ENCODE measurements around the gene HCN1. TPM values are rescaled to one million over a fixed set of nuclear protein-coding genes. Genes with fewer than 3 reads are reported as not detected.
"Not testable (repeated sequence)": the region's sequence is repeated elsewhere in the genome, so short reads cannot be mapped to it uniquely, and the experiment has no call there.

HCN1 gene
- total and polyA plus RNA-seq, 9 donors: 1.1 to 5.5 (median 2.9) TPM

GRCh38 chr5:45335978-45336377 is 360.2 kb downstream of the HCN1 start:
- no peaks in the 10 kb centered on the region for H3K4me1 ChIP-seq (ENCODE audit: control insufficient read depth, insufficient read depth, low read length)
- no peak for DNase-seq
- no CpG with 5 or more reads among the region's 2 CpGs for WGBS (ENCODE audit: insufficient coverage)

GRCh38 chr5:45335346-45335745 is 360.8 kb downstream of the HCN1 start:
- no peak overlapping the region for H3K4me3 ChIP-seq (ENCODE audit: low read length)
- no peaks in the 10 kb centered on the region for H3K27me3 ChIP-seq (ENCODE audit: control insufficient read depth, insufficient read depth, low read length)
- no peaks in the 10 kb centered on the region for H3K4me1 ChIP-seq (ENCODE audit: control insufficient read depth, insufficient read depth, low read length)
- no peak for DNase-seq
- no peaks in the 10 kb centered on the region for H3K9me3 ChIP-seq (replicated peaks; ENCODE audit: control insufficient read depth, low read depth, low read length)
- peak overlapping the region; percentile 15 for H3K27ac ChIP-seq (ENCODE audit: low read length)
- no peaks in the 10 kb centered on the region for H3K36me3 ChIP-seq (ENCODE audit: control insufficient read depth, insufficient read depth, low read length)

More at GRCh38 chr5:45335978-45336377, 360.2 kb downstream of the HCN1 start:
- Histone ChIP-seq H3K9me3 (replicated peaks; ENCODE audit: control insufficient read depth, low read depth, low read length) (no peaks in the 10 kb centered on the region), H3K27ac (ENCODE audit: low read length) (no peak overlapping the region), H3K36me3 (ENCODE audit: control insufficient read depth, insufficient read depth, low read length) (no peaks in the 10 kb centered on the region), H3K27me3 (ENCODE audit: control insufficient read depth, insufficient read depth, low read length) (no peaks in the 10 kb centered on the region), H3K4me3 (ENCODE audit: low read length) (no peak overlapping the region)

- no CpG with 5 or more reads among the region's 1 CpG for WGBS (ENCODE audit: insufficient coverage)
- no peak overlapping the region for H3K27ac ChIP-seq (ENCODE audit: low read length)
Measured at GRCh38 chr5:45334939-45335338, 361.2 kb downstream of the HCN1 start.

DNA sequence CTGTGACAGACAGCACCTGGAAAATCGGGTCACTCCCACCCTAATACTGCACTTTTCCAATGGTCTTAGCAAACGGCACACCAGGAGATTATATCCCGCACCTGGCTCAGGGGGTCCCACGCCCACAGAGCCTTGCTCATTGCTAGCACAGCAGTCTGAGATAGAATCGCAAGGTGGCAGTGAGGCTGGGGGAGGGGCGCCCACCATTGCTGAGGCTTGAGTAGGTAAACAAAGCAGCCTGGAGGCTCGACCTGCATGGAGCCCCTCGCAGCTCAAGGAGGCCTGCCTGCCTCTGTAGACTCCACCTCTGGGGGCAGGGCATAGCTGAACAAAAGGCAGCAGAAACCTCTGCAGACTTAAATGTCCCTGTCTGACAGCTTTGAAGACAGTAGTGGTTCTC is 383.6 kb downstream of the HCN1 start:
- not testable (repeated sequence) for DNase-seq; H3K4me1 ChIP-seq (ENCODE audit: control insufficient read depth, insufficient read depth, low read length); H3K27ac ChIP-seq (ENCODE audit: low read length); H3K4me3 ChIP-seq (ENCODE audit: low read length); H3K27me3 ChIP-seq (ENCODE audit: control insufficient read depth, insufficient read depth, low read length); H3K9me3 ChIP-seq (replicated peaks; ENCODE audit: control insufficient read depth, low read depth, low read length); H3K36me3 ChIP-seq (ENCODE audit: control insufficient read depth, insufficient read depth, low read length)
- WGBS (ENCODE audit: insufficient coverage): 85% methylated on average over 5 of the region's 8 CpGs

More at GRCh38 chr5:45334939-45335338, 361.2 kb downstream of the HCN1 start:
- Histone ChIP-seq H3K4me1 (ENCODE audit: control insufficient read depth, insufficient read depth, low read length) (no peaks in the 10 kb centered on the region), H3K27me3 (ENCODE audit: control insufficient read depth, insufficient read depth, low read length) (no peaks in the 10 kb centered on the region), H3K4me3 (ENCODE audit: low read length) (no peak overlapping the region), H3K9me3 (replicated peaks; ENCODE audit: control insufficient read depth, low read depth, low read length) (no peaks in the 10 kb centered on the region), H3K36me3 (ENCODE audit: control insufficient read depth, insufficient read depth, low read length) (no peaks in the 10 kb centered on the region)
- peak; percentile 19 for DNase-seq

GRCh38 chr5:45295231-45295630 is 400.9 kb downstream of the HCN1 start:
- Histone ChIP-seq H3K4me1 (ENCODE audit: control insufficient read depth, insufficient read depth, low read length) (no peaks in the 10 kb centered on the region), H3K27ac (ENCODE audit: low read length) (no peak overlapping the region), H3K27me3 (ENCODE audit: control insufficient read depth, insufficient read depth, low read length) (no peaks in the 10 kb centered on the region), H3K4me3 (ENCODE audit: low read length) (no peak overlapping the region), H3K9me3 (replicated peaks; ENCODE audit: control insufficient read depth, low read depth, low read length) (peaks cover 4% of the 10 kb centered on the region), H3K36me3 (ENCODE audit: control insufficient read depth, insufficient read depth, low read length) (no peaks in the 10 kb centered on the region)
- DNase-seq: no peak
- no CpG with 5 or more reads among the region's 2 CpGs for WGBS (ENCODE audit: insufficient coverage)

GRCh38 chr5:45288746-45289145 is 407.4 kb downstream of the HCN1 start:
- no CpG with 5 or more reads among the region's 1 CpG for WGBS (ENCODE audit: insufficient coverage)
- no peaks in the 10 kb centered on the region for H3K4me1 ChIP-seq (ENCODE audit: control insufficient read depth, insufficient read depth, low read length)
- H3K36me3 ChIP-seq (ENCODE audit: control insufficient read depth, insufficient read depth, low read length): no peaks in the 10 kb centered on the region
- no peak overlapping the region for H3K4me3 ChIP-seq (ENCODE audit: low read length)
- no peaks in the 10 kb centered on the region for H3K27me3 ChIP-seq (ENCODE audit: control insufficient read depth, insufficient read depth, low read length)
- DNase-seq: no peak
- peaks cover 2% of the 10 kb centered on the region for H3K9me3 ChIP-seq (replicated peaks; ENCODE audit: control insufficient read depth, low read depth, low read length)
- H3K27ac ChIP-seq (ENCODE audit: low read length): no peak overlapping the region

DNA sequence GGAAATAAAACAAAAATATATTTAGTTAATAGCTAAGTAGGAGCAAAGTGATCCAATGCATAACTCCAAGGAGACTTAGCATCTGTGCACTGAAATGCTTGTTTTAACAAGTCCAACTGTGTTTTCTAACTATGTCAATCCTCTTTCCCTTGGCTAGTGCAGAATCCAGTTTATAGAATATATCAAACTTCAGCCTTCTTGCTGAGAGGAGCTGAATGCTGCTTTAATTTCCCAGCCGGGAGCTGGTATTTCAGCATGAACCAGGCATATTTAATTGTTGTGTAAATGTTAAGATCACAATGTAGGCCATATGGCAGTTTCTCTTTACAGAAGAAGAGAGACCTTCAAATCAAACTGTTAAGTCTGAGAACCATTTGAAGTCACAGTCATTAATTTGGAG is 411.7 kb downstream of the HCN1 start:
- H3K4me3 ChIP-seq (ENCODE audit: low read length): no peak overlapping the region
- H3K36me3 ChIP-seq (ENCODE audit: control insufficient read depth, insufficient read depth, low read length): no peaks in the 10 kb centered on the region
- no peak overlapping the region for H3K27ac ChIP-seq (ENCODE audit: low read length)
- no CpG with 5 or more reads among the region's 1 CpG for WGBS (ENCODE audit: insufficient coverage)
- no peak for DNase-seq
- H3K4me1 ChIP-seq (ENCODE audit: control insufficient read depth, insufficient read depth, low read length): no peaks in the 10 kb centered on the region
- H3K9me3 ChIP-seq (replicated peaks; ENCODE audit: control insufficient read depth, low read depth, low read length): no peaks in the 10 kb centered on the region
- no peaks in the 10 kb centered on the region for H3K27me3 ChIP-seq (ENCODE audit: control insufficient read depth, insufficient read depth, low read length)

DNA sequence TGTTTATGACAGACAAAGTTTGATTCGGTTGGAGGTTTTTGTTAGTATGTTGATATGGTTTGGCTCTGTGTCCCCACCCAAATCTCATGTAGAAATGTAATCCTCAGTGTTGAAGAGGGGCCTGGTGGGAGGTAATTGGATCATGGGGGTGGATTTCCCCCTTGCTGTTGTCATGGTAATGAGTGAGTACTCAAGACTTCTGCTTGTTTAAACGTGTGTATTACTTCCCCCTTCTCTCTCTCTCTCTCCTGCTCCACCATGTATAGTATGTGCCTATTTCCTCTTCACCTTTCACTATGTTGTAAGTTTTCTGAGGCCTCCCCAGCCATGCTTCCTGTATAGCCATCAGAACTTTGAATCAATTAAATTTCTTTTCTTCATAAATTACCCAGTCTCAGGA is 415.1 kb downstream of the HCN1 start:
- H3K4me1 ChIP-seq (ENCODE audit: control insufficient read depth, insufficient read depth, low read length): no peaks in the 10 kb centered on the region
- no peaks in the 10 kb centered on the region for H3K9me3 ChIP-seq (replicated peaks; ENCODE audit: control insufficient read depth, low read depth, low read length)
- no peaks in the 10 kb centered on the region for H3K36me3 ChIP-seq (ENCODE audit: control insufficient read depth, insufficient read depth, low read length)
- DNase-seq: no peak
- no peaks in the 10 kb centered on the region for H3K27me3 ChIP-seq (ENCODE audit: control insufficient read depth, insufficient read depth, low read length)
- no peak overlapping the region for H3K27ac ChIP-seq (ENCODE audit: low read length)
- no CpG with 5 or more reads among the region's 2 CpGs for WGBS (ENCODE audit: insufficient coverage)
- H3K4me3 ChIP-seq (ENCODE audit: low read length): no peak overlapping the region

GRCh38 chr5:45279109-45279508 is 417.1 kb downstream of the HCN1 start:
- Histone ChIP-seq H3K27ac (ENCODE audit: low read length) (no peak overlapping the region), H3K27me3 (ENCODE audit: control insufficient read depth, insufficient read depth, low read length) (no peaks in the 10 kb centered on the region), H3K36me3 (ENCODE audit: control insufficient read depth, insufficient read depth, low read length) (no peaks in the 10 kb centered on the region), H3K4me3 (ENCODE audit: low read length) (no peak overlapping the region), H3K4me1 (ENCODE audit: control insufficient read depth, insufficient read depth, low read length) (no peaks in the 10 kb centered on the region), H3K9me3 (replicated peaks; ENCODE audit: control insufficient read depth, low read depth, low read length) (no peaks in the 10 kb centered on the region)
- no CpG with 5 or more reads among the region's 1 CpG for WGBS (ENCODE audit: insufficient coverage)
- no peak for DNase-seq

DNA sequence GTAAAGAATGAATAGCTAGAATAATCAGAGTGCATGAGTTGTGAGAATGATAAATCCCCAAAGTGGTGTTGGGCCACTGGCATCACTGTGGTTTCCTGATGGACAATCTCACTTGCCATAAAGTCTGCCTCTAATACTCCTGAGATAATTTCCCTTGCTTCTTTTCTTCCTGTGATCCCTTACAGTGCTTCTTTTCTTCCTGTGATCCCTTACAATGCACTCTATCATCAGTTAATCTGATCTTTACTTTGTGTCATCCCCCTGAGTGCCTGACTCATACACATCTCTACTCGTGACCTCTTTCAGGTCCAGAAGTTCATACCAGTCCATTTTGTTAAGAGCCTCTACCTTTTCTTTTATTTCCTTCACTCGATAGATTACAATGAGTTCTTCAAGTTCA is 418.3 kb downstream of the HCN1 start:
- Histone ChIP-seq H3K27me3 (ENCODE audit: control insufficient read depth, insufficient read depth, low read length) (no peaks in the 10 kb centered on the region), H3K4me1 (ENCODE audit: control insufficient read depth, insufficient read depth, low read length) (no peaks in the 10 kb centered on the region), H3K4me3 (ENCODE audit: low read length) (no peak overlapping the region), H3K36me3 (ENCODE audit: control insufficient read depth, insufficient read depth, low read length) (no peaks in the 10 kb centered on the region), H3K27ac (ENCODE audit: low read length) (no peak overlapping the region), H3K9me3 (replicated peaks; ENCODE audit: control insufficient read depth, low read depth, low read length) (no peaks in the 10 kb centered on the region)
- no peak for DNase-seq
- WGBS (ENCODE audit: insufficient coverage): 67% methylated on average over 1 of the region's 2 CpGs

DNA sequence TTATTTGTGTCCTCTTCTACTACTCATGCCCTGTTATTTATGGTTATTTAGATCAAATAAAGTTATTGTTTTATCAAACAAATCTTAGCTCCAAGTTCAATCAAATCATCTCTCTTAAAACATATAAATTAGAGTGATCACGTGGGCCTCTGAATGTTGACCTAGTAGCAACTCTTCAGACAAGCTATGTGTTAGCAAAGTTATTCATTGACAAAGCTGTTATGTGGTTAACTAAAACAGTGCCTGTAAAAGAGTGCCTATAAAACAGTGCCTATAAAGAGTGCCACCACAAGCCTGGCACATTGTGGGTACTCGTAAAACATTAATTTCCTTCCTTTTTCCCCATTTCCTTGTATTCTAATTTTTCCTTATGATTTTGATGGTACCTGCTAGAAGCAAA is 421.9 kb downstream of the HCN1 start:
- H3K4me1 ChIP-seq (ENCODE audit: control insufficient read depth, insufficient read depth, low read length): no peaks in the 10 kb centered on the region
- H3K27ac ChIP-seq (ENCODE audit: low read length): no peak overlapping the region
- no peaks in the 10 kb centered on the region for H3K36me3 ChIP-seq (ENCODE audit: control insufficient read depth, insufficient read depth, low read length)
- H3K4me3 ChIP-seq (ENCODE audit: low read length): no peak overlapping the region
- no peaks in the 10 kb centered on the region for H3K9me3 ChIP-seq (replicated peaks; ENCODE audit: control insufficient read depth, low read depth, low read length)
- H3K27me3 ChIP-seq (ENCODE audit: control insufficient read depth, insufficient read depth, low read length): no peaks in the 10 kb centered on the region
- WGBS (ENCODE audit: insufficient coverage): no CpG with 5 or more reads among the region's 2 CpGs
- DNase-seq: no peak
